ENCODE data around the gene SIGLEC10. TPM values are rescaled to one million over a fixed set of nuclear protein-coding genes. Genes with fewer than 3 reads are reported as not detected.

Gene SIGLEC10
- total RNA-seq, 1 donor from 2014 or later, result 1.4 TPM

DNA sequence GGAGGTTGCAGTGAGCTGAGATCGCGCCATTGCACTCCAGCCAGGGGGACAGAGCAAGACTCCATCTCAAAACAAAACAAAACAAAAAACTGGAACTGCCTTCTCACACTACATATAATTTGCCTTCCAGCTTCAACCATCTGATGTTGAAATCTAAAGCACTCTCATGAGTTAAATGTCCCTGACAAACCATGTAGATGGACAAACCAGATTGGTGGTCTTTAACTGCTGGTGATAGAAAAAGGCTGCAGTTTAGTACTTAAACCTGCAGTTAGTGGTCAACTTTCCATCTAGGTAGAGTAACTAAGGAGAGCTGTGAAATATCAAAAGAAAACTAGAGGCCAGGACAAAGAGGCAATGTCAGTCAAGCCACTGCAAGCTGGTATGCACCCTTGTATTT lies 21.3 kb downstream of the SIGLEC10 start:
- intact Hi-C loops (cut with micrococcal nuclease), result loop anchor here (10.0 kb wide), 3 partner anchors 119 to 591 kb away; partner anchors contain the start of gene ZNF649

DNA sequence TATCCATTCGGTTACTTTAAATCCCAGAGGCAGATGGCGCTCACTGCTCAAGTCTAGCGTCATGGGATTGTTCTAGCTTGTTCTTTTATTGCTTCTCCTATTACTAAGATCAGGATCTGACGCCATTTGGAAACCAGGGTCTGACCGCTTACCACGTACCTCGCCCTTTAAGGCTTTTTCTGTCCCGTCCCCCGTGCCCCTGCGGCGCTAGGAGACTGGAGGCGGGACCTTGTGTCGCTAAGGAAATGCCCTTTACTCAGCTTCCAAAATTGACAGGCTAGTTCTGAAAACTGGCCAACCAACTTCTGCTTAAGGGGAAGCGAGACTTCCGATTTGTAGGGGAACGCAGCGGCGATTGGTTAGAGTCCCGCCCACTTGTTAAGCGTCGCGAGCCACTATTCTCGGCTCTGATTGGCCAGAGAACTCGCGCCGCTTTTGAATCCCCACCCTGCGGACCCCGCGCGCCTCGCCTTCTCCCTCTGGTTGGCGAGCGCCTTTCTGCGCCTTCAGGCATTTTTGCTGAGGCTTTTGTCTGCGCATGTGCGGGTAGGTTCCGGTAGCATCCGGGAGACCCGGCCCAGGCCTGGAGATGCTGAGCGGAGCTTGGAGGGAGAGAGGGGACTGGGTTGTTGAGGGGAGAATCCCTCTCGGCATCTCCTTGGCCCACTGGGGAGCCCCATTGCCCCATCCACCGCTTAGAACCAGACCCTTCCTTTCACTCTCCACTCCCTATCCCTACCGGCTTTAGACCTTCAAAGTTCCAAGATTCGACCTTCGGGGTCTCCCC lies 23.2 kb downstream of the SIGLEC10 start:
- intact Hi-C loops (cut with micrococcal nuclease), result loop anchor here (1.0 to 10.0 kb wide), 11 partner anchors 18 to 589 kb away; partner anchors contain the start of genes CTU1 and ZNF649

DNA sequence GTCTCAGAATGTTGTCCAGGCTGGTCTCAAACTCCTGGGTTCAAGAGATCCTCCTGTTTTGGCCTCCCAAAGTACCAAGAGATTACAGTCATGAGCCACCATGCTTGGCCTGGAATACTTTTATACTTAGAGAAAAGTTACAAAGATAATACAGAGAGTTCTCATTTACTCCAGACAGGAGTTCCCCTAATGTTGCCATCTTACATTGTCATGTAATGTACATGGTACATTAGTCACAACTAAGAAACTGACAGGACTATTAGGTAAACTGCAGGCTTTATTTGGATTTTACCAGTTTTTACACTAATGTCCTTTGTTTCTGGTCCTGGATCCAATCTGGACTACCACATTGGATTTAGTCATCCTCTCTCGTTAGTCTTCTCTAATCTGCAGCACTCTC lies 24.7 kb downstream of the SIGLEC10 start:
- intact Hi-C loops (cut with micrococcal nuclease), result loop anchor here (10.0 kb wide), 3 partner anchors 122 to 588 kb away; partner anchors contain the start of gene ZNF649

DNA sequence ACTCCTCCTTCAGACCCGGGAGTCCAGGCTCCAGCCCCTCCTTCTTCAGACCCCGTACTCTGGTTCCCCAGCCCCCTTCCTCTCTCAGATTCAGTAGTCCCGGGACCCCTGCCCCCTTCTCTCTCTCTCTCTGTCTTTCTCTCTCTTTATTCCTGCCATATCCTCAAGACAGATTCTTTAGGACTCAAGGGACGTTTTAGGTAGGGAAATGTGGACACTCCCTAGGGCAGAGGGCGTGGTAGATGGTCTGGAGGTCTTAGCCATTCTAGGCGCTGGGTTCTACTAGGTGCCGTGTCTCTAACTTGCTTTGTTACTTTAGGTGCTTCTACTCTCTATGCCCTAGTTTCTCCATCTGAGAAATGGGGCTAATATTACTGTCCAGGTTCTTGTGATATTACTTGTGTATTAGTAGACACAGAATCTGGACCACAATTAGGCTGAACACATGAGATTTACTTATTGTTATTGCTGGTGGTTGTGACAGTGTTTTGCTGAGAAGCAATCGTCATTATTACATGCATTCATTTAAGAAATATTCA lies 26.3 kb downstream of the SIGLEC10 start:
- intact Hi-C loops (cut with micrococcal nuclease), result loop anchor here (10.0 kb wide), 3 partner anchors 124 to 586 kb away; partner anchors contain the start of gene ZNF649

DNA sequence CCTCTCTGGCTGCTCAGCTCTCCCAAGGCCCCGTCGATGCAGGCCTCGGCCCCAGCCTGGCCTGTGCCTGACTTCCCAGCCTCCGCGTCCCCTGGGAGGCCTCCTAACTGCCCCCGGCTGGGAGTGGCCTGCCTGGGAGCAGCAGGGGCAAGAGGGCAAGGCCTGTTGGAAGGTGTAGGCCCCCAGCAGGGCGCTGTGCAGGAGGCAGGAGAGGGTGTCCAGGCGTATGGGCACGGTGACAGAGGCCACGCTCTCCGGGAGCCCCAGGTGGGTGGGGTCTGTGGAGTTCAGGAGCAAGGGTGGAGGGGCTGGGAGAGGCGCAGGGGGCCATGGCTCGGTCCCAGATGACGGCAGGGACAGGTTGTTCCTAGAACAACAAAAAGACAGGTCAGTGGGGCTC lies 28.3 kb downstream of the SIGLEC10 start:
- intact Hi-C loops (cut with micrococcal nuclease), result no loop called here

DNA sequence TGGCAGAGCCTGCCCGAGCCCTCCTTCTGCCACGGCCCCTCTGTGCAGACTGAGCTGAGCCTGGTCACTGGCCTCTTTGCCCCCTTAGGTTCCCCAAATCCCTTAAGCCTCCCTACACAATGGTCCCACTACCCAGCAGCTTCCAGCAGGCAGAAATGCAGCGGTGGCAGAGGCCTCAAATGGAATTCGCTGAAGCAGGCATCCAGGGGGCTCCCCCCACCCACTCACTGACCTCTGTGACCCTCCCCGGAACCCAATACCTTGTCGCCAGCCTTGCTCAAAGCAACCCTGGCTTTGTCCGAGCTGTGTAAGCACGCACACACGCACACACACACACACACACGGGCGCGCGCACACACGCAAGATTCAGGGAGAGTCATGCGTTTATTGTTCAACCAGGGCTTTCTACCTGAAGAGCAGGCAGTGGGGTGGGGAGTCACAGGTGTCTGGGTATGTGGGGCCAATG lies 29.5 kb downstream of the SIGLEC10 start, which contains the start of gene LIM2:
Gene LIM2, minus strand, starts transcription at position 51 of the 466 bp plus-strand sequence. CDS start 531 bp downstream, outside the sequence.
- intact Hi-C loops (cut with micrococcal nuclease), result no loop called here

DNA sequence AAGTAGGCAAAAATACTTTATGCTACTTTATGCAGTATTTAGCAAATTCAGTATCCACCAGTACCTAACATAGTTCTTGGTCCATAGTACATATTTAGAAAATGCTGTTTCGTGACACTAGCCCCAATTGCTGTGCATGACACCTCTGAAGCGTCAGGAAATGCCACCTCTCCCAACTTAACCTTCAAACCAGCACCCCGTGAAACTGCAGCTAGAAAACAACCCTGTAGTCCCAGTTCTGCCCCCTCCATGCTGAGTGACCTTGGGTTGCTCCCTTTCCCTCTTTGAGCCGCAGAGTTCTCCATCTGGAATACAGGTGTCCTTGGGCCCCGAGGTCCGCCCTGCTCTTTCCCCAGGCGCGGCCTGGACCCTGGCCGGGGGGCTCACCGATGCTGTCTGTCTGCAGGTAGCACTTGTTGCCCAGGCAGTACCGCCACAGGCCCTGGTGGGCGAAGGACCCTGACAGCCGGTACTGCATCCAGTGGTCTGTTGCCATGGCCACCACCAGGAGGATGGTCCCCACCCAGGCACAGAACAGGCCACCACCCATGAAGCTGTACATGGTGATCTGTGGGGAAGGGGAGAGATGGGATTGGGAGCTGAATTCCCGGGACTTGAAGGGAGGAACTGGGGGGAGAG lies 30.4 kb downstream of the SIGLEC10 start:
- intact Hi-C loops (cut with micrococcal nuclease), result no loop called here

DNA sequence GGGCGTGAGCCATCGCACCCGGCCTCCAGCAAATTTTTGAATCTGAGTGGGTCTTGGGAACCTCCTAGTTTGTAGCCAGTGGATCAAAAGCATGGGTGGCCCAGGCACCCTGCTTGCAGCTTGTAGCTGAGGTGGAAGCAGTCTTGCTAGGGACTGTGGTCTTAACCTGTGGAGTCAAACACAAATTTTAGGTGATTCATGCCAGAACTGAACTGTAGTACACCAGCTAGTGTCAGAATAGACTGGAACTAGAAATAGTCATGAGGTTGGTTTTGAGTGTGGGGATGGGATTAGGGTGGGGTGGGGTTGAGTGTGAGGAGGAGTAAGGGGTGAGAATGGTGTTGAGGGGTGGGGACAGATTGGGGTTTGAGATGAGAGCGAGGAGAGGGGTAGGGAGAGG lies 35.4 kb downstream of the SIGLEC10 start:
- intact Hi-C loops (cut with micrococcal nuclease), result no loop called here

DNA sequence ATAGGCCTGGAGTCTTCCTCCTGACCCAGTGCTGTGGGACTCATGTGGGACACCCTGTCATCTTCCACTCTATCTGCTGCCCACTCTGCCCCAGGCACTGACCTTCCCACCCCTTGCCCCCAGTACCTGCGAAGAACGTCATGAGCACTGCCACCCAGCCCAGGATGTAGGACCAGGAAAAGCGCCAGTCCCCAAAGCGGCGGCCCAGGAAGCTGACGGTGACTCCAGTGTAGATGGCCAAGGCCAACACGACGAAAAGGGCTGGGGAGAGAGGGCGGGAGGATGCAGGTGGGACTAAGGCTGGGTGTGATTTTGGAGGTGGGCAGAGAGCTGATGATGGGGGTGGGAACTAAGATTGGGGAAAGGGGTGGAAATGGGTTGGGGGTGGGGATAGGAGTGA lies 37.1 kb downstream of the SIGLEC10 start:
- intact Hi-C loops (cut with micrococcal nuclease), result no loop called here

DNA sequence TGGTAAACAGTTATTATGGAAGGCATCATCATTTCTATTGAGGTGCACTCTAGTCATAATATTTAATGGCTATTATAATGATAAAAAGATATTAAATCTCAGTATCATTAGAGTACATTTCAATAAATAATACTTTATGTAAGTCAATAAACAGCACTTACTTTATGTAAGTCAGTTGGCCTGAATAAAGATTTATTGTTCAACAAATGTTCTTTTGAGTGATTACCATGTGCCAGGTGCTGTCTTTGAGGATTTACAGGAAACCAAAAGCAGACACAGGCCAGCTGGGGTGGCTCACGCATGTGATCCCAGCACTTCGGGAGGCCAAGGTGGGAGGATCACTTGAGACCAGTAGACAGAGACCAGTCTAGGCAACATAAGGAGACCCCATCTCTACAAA lies 40.0 kb downstream of the SIGLEC10 start:
- intact Hi-C loops (cut with micrococcal nuclease), result no loop called here

DNA sequence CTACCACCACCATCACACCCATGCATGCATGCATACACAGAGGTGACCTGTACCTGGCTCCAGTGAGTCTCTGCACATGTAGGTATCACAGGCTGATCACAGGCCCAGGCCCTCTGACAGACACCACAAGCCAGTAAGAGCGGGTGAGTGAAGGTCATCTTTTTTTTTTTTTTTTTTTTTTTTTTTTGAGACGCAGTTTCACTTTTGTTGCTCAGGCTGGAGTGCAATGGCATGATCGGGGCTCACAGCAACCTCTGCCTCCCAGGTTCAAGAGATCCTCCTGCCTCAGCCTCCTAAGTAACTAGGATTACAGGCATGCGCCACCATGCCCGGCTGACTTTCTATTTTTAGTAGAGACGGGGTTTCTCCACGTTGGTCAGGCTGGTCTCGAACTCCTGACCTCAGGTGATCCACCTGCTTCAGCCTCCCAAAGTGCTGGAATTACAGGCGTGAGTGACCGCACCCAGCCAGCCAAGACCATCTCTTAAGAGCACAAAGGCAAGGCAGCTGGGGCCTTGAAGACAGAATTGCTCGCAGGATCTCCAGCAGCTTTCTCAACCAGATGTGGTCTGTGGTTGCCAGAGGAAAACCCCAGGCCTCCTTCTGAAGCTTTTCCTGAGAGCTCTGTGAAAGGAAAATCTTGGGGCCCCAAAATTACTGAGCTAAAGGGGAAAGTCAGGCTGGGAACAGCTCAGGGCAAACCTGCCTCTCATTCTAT lies 41.8 kb downstream of the SIGLEC10 start:
- intact Hi-C loops (cut with micrococcal nuclease), result loop anchor here (1.0 kb wide), 1 partner anchor 19 kb away; no protein-coding TSS in a partner anchor

DNA sequence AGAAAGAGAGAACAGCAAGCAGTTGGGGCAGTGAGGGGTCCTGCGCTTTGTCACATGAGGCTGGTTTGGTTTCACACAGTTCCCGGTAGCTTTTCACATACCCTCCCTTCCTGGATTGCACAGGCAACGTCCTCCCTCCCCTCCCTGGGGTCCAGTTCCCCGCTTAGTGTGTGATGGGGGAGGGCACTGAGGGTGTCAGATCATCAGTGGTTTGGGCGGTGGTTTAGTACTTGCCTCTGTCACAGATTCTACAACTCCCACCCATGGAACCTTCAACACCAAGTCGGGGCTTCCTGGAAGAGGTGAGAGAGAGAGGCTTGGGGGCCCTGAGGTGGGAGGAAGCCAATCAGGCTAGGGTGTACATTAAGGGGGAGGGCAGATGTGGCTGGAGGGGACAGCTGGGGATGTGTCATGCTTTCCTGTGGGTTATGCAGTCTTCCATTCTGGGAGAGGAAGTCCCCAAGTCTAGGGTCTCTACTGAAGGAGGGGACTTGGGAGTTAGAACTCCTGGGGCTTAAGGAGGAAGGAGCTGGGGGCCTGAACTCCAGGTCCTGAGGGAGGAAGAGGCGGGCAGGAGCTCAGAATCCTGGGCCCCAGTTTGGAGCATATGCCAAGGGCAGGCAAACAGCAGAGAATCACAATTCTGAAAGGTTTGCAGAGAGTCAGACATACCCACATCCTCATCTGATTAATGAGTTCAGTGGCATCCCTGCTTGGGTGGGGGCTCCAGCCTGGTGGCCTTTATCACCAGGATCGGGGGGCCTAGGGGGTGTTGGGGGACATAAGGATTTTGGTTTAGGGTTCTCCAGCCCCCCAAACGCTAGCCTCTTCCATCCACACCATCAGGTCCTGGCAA lies 44.6 kb downstream of the SIGLEC10 start, which contains the start of gene NKG7:
Gene NKG7, minus strand, starts transcription at position 6 of the 856 bp plus-strand sequence. CDS start 119 bp downstream, outside the sequence.
- intact Hi-C loops (cut with micrococcal nuclease), result no loop called here

DNA sequence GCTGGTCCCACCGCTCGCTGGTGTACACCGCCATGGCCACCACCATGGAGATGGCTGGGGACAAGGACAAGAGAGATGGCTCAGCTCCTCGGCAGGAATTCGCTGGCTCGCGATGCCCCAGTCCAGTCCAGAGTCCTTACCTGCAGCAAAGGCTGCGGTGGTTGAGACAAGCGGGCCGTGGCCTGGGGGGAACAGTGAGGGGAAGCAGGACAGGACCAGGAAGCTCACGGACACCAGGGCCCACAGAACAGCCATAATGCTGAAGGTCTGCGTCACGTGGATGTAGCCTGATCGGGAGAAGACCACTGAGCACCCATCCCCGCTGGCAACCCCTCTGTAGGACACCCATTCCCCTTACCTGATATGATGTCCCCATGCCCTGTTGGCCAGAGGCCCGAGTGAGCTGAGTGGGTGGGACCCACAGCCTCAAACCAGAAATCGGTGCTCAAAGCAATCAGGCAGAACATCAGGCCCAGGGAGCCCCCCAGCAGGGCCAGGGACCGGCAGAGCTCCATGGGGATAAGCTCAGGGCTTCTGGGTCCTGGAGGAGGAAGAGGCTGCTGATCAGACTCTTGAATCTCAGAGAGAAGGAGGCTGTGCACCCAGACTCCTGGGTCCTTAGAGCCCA lies 45.3 kb downstream of the SIGLEC10 start:
- intact Hi-C loops (cut with micrococcal nuclease), result no loop called here

DNA sequence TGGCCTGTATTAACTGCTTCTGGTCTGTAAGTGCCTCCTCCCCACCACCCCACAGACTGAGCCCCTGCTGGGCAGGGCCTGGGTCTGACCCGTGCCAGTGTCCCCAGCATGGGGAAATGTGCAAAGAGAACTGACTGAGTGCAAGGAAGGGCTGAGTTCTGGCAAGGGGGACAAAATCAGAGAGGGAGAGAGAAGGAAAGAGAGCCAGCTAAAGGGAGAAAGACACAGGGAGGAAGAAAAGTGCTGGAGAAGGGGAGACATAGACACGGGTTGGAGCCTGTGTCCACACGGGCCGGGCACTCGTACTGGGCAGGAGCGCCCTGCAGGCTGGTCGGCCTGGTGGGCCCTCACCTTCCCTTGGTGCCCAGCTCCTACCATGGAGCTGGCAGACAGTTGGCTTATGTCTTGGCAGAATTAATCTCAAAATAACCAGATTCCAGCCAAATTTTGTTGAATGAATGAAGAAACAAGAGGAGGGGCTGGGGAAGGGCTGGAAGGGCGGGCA lies 46.2 kb downstream of the SIGLEC10 start:
- intact Hi-C loops (cut with micrococcal nuclease), result no loop called here

DNA sequence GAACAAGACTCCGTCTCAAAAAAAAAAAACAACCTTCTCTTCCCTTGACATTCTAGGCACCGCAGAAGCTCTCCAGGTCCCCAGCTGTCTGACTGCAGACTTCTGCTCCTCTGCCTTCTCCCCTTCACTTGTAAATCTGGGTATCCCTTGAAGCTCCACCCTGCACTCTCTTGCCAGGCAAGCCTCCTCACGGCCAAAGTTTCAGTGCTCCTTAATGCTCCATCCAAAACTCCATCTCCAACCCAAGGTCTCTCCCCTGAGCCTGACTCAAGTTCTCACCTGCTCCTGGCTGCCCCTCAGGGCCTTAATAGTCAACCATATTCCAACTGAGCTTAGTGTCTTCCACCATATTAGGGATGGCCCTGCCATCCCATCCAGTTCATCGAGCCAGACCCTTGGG lies 47.2 kb downstream of the SIGLEC10 start:
- intact Hi-C loops (cut with micrococcal nuclease), result no loop called here

DNA sequence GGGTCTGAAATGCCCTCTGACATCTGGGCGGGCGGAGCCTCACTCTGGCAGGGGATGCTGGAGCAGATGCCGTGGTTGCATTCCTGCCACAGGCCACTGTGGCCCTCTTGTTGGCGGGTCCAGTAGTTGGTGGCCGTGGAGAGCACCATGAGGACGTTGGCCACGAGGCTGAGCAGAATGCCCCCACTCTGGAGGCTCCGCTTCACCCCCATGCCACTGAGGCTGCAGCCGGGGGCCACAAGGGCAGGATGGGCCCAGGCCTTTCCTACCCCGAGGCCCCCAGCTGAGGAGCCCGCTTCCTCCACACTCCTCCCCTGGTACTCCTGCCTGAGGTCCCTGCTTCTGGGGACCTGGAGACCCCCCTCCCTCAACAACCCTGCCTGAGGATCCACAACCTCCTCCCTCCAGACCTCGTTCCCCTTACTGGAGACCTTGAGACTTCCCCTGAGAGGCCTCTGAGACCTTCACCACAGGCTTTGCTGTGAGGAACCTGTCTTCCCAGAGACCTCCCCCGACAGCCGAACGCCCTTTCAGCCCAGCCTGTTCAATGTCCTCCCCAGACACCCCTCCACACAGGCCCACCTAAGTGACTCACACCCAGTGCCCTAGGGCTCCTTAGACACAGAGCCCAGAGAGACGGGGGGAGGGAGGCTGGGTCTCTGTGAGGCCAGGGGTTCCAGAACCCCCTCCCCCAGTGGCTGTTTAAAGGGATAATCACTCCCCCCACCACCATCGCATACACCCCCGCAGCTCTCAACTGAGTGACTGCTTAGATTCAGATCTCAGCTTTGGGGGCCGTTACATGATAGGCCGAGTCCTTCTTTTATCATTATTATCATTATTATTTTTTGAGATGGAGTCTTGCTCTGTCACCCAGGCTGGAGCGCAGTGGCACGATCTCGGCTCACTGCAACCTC lies 48.8 kb downstream of the SIGLEC10 start, which contains the start of gene CLDND2:
Gene CLDND2, minus strand, starts transcription at position 638 of the 917 bp plus-strand sequence. Its CDS starts 426 bp downstream, at position 212.
- intact Hi-C loops (cut with micrococcal nuclease), result loop anchor here (10.0 kb wide), 1 partner anchor 1034 kb away; no protein-coding TSS in a partner anchor

DNA sequence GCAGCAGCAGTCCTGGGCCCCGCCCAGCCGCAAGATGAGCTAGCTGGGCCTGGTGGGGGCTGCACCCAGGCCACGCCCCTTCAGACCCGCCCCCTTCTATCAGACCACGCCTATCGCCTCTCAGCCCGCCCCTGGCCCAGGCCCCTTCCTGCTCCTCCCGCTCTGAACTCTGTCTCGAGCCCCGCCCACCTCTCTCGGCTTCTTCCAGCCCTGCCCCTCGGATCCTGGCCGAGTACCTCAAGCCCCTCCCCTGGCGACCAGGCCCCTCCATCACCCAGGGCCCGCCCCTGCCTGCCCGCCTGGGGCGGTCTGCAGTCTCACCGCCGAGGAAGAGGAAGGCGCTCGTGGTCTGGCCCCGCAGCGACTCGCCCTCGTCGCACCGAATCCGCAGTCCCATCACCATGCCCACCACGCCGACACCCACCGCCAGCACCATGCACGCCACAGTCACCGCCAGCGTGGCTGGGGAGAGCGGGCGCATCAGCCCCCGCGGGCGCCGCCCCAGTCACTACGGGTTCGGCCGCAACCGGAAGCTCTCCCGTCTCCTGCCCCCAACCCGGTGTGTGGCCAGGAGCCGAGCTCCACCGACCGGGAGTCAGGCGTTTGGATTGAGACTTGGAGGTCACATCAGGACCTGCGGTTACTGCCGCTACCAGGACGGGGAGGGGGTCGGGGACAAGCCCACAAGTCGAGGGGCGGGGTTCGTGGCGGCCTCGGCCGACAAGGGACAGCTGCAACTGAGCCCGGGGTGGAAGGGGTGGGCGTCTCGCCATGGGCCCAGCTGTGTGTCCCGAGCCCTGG lies 49.7 kb downstream of the SIGLEC10 start:
- intact Hi-C loops (cut with micrococcal nuclease), result loop anchor here (1.0 to 10.0 kb wide), 6 partner anchors 27 to 1033 kb away; partner anchors contain the start of gene CTU1
